Thoracic aorta endothelial cell (primary cell): ENCODE results near the gene SLC39A8. TPM values are rescaled to one million over a fixed set of nuclear protein-coding genes. Genes with fewer than 3 reads are reported as not detected.

Experiments used
- small RNA-seq: library from RNA; depleted of rRNA; stranded (forward); fragments of <200 nt; gene quantifications from one replicate; pipeline ENCODE3, GENCODE V24; 2012
- total RNA-seq: library from RNA; depleted of rRNA; stranded (reverse); fragments of >200 nt; gene quantifications from 2 replicates; pipeline ENCODE4 v1.2.3, GENCODE V29; 2012

The SLC39A8 gene
- total RNA-seq, result 10.6 and 32.9 TPM in 2 replicates

DNA sequence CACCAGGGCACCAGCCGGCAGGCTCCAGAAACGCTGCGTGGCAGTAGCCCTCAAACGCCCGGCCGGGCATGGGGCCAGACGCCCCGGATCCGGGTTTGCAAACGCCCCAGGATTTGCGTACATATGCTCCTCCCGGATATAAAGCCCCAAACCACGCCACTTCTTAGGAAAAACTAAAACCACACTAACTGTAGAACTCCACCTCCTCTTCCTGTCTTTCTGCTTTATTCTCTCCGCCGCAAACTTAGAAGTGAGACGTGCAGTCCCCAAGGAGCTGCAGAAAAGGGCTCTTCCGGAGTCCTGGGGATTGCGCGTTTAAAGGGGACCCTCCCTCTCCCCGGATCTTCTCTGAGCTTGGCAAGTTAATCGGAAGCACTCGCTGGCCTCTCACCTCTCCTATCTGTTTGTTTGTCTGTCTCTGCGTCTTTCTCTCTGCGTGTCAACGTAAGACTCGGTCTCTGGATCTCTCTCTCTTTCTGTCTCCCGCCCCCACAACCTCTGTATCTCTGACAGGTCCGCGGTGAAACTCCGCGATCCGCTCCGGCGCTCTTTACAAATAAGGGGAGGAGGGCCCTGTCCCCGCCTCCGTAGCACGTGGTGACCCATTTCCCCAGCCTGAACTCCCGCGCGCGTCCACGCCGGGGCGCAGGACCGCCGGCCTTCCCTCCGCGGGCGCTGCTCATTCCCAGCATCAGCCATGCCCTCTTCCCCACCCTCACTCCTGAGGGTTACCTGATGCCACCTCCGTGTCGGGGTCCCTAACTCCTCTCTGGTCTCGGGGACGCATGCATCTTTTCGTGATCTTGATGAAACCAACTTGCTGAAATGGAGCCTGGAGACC is at the start of gene SLC39A8:
TSS of gene SLC39A8 (minus strand) at position 529 of the 841 bp plus-strand sequence. CDS start 820 bp downstream, outside the sequence.

Small RNA genes lying within 50 kb of the gene (small RNA-seq; reads per million reads assigned to genes)
- not detected for gene RN7SL728P

Other genes with a start within 250 kb of the SLC39A8 start
- gene NFKB1, start 155.9 kb upstream of the SLC39A8 start, total RNA-seq, result 42.3 and 57.8 TPM in 2 replicates